Measurements from ENCODE around the gene YTHDF1.

- TF ChIP-seq CTCF (conservative IDR thresholded peaks at IDR 0.05) (no peak), EZH2 (IDR thresholded peaks at IDR 0.05; ENCODE audit: low read depth) (no peak)
These were observed 42.9 kb upstream of the YTHDF1 start for GRCh38 chr20:63258781-63259180.
